Measurements from ENCODE around the gene PIGC.

PIGC gene

DNA sequence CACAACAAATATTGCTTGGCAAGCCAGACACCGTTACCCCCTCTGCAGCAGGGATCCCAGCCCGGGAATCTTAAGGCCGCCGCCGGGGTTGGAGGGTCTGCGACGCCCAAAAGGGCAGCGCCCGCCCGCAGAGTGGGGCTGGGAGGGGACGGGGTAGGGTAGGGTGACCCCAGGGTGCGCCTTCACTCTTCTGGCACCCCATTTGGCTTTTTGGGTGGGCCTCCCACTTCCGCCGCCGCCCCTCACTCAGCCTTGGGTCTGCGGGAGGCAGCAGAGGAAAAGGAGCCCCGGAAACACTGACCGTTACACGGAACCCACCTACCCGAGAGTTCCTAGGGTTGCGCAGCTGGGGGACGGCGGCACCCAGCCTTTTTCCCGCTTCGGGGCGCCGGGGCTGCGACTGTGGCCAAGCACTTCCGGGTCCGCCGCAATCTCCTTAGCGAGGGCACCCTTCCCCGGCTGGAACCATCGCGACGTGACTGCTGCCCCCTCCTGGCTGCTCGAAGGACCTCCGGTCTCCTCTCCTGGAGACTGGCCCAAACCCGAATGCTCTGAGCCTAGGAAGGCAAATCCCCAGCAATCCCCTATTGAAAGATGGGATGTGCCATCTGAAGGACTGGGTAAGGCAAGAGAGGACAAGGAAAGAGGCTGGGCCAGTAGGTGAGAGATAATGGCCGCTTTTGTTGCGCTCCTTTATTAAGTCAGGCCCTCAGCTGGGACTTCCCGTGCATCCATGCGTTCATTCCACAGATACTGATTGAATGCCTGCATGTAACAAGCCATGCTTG, at the start of gene PIGC:
PIGC (minus strand) TSS at position 404 of the 788 bp plus-strand sequence. CDS start 1,447 bp downstream, outside the sequence.
- peak; percentile 89 for DNase-seq

DNA sequence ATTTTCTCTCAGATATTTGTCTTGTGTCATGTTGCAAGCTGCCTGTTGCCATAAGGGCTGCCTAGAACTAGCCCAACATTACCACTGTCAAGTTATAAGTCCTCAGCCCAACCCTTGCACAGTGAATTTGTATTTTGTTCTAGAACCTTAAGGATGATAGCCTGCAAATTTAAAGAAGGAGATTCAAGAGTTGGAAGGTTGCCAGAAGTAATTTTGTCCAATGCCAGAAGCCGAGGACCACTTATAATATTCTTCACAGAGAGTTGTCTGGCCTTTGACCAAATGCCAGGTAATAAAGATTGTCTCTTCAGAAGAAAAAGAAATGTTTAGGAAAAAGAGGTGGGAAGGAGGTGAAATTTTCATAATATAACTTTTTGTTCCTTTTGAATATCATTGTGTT, 48.6 kb upstream of the PIGC start:
- no peak for DNase-seq

DNA sequence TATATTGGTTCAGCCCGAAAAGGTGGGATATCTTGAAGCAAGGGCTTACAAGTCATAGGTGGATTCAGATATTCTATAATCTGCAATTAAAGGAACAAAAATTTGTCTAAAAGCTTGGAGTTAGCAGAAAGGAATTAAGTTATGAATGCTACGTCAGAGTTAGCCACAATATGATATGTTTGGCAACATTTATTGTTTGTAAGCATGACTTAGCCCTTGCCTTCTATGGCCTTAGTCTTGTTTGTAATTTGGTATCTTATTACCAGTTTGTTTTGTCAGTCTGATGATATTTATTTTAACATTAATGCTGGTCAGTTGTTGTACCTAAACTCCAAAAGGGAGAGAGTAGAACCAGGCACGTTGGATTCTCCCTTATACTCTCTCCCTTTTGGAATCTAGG, 46.0 kb upstream of the PIGC start:
- DNase-seq = no peak

DNA sequence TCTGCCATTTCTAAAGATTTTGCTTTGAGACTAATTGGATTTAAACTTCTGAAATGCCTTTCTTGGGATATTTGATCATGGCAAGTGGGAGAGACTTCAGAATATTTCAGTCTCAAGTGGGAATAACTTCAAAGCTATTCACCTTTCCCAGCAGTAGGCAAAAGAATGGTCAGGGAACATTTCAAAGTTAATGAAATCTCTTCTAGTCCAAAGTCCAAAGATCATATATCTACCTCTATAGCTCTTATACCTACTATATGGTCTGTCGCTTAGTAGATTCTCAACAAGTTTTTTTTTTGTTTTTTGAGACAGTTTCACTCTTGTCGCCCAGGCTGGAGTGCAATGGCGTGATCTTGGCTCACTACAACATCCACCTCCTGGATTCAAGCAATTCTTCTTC, 44.5 kb upstream of the PIGC start:
- no peak for DNase-seq

DNA sequence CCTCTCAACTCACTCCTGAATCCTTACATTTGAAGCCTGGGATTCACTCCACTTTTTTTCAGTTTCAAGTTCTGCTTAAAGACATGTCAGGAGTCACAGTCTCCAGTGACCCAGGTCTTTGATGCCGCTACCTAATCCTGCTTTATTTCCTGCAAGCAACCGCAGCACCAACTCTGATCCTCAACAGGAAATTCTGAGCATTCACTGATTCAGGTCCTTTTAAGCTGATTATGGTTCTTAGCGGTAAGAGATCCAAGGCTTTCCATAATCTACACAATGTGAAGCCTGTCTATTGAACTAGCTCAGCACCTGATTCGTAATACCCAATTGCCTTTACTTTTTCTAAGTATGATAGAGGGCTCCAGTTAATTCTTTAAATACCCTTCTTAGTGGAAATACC, 43.7 kb upstream of the PIGC start:
- DNase-seq = no peak

DNA sequence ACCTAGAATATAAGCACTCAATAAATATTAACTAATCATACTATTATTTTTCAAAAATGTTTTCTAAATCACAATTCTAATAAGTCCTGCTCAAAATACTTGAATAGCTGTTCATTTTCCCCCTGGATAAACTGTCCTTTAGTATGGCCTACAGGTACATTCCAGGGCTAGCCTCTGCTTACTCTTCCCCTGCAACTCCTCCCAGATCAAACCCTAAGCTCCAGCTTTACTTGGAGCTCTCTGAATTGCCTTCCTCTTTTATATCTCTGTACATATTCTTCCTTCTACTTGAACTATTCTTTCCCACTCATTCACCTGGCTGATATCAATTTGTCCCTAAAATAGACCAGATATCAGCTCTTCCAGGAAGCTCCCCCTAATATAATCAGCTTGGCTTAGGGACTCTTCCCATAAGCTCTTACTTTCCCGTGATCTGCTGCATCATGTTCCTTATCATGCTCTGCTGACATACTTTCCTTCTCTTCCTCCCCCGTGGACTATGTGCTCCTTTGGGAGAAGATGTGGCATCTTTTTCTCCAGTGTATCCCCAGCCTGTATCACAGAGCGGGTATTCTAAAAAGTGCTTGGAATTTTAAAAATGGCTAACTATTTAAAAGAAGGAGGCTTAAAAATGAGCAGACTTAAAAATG, 43.1 kb upstream of the PIGC start:
- no peak for DNase-seq

DNA sequence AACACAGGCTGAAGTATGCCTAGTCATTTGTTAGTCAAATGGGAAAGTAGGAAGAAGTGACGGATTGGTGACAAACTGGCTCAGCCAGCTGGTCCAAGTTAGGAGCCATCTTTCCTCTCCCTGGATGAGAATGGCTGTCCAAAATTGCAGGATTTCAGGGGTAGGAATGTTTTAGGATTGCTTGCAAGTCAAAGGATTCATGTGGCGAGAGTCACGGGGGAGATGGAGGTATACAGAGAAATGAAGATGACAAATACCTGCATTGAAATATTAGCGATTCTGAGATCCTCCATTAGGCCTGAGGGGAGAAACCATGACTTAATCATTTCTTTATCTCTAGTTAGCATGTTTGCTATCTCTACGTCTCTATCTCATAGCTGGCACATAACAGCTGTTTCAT, 41.8 kb upstream of the PIGC start:
- DNase-seq = no peak

DNA sequence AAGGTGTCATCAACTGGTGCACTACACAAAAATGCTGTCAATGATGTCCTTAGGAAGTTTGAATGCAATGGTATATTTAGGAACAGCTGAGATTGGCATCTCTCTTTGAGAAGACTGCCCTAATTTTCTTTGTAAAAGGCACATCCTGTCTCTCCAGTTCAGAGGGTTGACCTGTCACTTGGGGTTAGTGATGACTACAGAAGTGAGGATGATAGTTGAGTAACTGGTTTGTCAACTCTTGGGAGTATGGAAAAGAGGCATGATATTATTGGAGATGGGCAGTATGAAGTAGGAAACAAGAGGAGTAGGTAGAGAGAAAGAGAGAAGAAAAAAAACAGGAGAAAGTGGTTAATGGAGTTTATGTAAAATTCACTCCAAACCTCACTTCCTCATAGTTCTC, 40.4 kb upstream of the PIGC start:
- no peak for DNase-seq

DNA sequence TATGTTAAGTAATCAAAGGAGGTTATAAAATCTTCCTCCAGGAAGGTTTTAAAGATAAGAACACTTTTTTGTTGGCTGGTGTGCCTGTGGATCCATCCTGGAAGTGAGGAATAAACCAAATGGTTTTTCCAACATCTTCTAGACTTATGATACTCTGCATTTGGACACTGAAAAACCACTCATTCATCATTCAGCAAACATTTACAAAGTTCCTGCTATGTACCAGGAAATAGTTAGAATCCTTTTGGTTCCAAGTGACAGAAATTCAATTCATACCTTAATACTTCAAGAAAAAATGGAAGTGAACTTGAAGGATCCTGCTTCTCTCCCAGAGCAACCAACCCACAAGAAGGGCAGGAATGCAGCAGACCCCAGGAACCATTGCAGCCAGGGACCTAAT, 39.6 kb upstream of the PIGC start:
- no peak for DNase-seq

DNA sequence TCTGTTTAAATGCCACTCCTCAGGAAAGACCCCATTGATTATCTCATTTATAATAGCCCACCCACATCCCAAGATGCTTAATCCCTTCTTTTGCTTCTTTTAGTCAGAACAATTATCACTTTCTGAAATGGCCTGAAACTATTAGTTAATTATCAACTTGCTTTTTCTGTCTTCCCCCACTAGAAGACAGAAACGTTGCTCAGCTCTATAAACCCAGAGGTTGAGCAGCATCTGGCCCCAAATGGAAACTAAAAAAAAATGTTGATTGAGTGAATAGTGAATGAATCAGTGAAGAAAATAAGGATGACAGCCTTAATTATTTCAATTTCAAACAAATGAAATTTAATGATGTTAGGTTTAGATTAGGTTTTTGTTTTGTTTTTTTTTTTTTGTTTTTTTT, 38.2 kb upstream of the PIGC start:
- no peak for DNase-seq

DNA sequence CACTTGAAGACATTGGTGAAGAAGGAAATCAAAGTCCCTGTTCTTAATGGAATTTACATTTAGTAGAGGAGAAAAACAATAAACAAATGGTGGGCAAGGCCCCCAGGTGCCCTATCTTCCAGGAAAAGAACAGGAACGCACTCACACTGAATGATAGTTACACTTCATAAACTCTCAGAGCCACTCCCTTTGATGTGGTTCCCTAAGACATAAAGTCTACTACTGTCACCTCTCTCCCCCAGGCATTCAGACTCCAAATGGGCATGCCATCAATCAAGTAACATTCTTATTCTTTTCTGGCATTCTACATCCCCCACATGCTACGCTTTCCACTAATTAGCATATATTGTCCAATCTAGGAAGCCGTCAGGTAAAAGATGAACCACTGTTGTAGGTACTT, 36.6 kb upstream of the PIGC start:
- no peak for DNase-seq

DNA sequence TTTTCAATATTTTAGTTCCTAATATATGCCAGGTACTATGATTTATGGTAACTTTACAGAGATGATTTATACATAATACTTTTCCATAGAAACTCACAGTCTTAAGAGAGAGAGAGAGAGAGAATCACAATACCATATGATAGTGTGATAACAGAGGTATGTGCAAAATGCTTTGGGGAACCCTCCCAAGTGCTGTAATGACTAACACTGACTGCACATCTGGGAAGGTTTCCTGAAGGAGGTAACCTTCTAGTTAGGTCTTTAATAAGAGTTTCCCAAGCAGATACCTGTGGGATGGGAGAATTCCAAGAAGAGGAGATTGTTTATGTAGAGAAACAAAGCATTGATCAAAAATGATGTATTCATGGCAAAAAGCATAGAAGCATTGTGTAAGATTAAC, 34.6 kb upstream of the PIGC start:
- no peak for DNase-seq

DNA sequence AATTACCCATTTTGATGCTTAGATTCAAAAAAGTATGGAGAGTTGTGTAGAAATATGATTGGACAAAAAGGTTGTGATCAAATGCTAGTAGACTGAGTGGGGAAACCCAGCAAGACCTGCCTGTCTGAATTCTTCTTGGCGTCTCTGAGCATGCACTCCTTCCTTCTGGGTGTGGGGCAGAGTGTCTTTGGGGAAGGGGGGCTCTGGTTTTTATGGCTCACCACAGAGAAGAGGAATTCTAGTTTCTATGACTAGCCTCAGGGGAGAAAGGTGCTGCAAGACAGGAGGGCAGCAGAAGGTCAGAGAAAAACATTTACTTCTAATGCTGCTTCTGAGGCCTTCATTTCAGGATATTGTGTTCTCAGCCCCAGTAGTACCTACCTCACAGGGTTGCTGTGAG, 33.9 kb upstream of the PIGC start:
- DNase-seq = no peak

DNA sequence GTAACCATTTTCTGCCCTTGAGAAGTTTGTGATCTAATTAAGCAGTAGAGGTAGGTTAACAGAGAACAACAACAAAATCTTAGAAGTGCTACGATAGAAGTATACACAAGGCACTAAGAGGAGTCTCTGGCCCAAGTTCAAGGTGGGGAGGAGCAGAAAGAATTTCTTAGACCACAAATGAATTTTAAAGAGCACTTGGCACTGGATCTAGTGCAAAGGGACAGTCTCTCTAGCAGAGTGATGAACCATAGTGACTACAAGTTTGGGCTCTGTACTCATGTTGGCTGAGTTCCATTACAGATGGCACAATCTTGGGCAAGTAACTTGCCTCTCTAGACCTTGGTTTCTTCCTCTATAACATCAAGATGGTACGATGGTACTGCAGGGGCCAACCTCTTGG, 33.3 kb upstream of the PIGC start:
- DNase-seq = no peak

DNA sequence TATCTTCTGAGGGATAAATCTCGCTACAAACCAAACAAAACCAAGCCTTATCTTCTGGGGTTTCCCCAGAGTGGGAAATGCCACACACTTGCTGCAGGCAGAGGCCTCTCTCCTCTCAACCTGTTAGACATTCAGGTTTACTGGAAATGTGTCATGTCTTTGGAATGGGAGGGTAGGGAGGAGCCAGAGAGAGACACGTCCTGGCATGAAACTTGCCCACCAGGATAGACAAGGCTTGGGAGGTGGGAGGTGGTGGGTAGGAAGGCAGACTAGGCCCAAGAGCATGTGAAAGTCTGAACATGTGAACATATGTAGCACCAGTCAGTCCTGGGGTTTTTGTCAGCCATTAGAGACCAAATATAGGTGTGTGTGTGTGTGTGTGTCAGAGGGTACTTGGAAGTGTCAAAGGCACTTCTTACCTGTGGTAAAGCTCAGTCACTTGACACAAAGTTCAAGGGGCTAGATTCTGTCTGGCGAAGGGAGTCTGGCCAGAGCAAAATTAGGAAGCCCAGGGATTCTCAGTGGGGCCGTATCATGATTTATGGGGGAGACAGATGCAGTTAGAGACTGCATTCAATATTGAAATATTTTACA, 32.4 kb upstream of the PIGC start:
- DNase-seq = no peak

DNA sequence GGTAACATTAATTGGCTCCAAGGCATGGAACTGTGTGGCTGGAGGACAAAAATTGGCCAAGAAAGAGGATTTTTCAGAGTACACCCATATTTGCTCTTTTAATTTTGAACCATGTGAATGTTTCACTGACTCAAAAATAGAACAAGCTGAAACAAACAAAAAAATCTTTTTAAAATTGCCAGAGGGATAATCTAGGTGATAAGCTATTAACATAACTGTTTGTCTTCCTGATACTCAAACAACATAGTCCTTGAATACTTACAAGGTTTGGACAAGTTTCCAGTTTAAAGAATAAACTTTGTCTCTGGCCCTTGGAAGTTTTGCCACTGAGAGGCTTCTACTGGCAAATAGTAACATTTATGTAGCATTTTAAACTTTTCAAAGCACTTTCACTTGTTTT, 30.0 kb upstream of the PIGC start:
- DNase-seq = no peak

DNA sequence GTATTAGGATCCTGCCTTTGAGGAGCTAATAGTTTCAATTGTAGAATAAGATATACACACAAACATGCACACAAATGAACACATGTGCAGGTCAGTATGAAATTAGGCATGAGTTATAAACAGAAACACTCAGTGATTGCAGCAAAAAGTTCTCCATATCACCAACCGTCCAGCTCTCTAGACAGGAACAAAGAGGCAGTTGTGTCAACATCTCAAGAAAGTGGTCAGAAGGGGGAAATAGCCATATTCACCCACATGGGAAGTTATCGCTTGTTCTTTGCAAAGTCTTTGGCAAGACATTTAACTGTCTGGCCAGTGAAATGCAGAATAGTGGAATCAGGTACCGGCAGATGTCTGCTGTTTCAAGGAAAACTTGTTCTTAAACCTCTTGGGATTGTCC, 29.4 kb upstream of the PIGC start:
- DNase-seq = no peak

DNA sequence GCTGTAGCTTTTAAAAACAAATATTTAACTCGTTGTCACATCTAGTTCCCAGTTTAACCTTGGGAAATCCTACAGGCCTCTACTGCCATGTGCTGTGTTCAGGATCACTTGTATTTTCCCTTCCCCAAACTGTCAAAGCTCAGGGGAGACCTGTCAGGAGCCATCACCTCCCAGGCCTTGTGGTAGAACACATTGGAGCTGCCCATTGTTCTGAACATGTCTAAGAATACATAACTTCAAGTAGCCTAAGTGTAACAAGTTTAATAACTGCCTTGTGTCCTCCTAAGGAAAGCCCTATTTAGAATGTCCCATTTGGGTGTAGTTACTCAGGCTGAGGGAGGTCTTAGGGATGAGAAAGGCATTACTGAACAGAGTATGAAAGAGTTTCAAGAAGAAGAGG, 28.6 kb upstream of the PIGC start:
- no peak for DNase-seq

DNA sequence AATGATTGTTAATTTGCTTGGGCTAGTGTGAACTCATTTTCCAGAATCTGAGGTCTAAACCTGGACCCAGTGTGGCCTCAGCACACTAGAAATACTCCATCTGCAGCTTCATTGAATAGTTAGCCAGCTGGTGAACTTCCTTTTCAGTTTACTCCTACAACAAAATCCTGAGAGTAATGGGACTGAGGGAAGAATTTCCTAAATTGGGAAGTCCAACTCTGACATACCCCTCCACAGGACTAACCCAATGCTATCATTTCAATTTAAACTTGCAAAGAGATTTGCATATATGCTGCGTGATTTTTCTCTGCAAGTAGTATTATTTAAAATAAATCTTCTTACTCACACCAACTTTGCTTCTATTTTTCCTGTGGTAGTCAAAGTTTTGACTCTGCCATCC, 27.8 kb upstream of the PIGC start:
- DNase-seq = no peak

DNA sequence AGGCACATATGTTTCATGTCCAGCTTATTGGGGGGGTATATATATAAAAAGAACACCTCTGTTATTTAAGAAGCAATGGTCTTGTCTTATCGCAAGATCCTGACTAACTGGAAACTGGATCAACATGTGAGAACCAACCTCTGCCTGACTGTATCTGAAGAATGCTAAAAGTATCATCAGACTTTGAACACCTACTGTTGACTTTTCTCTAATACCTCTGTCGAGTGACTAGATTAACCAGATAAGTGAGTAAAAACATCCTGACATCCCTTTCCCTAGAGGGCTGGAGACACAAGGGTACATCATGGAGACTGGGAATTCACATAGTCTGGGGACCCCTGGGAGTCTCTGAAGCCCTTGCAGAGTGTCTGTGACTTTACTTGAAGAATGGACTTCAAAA, 26.3 kb upstream of the PIGC start:
- DNase-seq = no peak

DNA sequence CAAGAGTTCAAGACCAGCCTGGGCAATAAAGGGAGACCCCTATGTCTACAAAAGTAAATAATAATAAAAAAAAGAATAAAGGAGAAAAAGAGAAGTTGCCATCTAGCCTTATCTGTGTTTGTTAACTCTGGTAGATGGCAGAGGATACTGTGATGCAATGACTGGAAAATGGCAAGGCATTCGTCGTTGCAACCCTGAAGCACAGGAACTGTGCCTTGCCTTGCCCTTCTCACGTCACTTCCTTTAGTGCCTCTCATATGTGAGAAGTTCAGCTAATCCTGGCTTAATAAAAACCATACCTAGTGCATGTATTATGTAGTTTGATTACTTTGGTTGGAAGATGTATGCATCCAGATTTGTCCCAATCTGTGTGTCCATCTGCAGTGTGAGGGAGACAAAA, 25.8 kb upstream of the PIGC start:
- DNase-seq = no peak

DNA sequence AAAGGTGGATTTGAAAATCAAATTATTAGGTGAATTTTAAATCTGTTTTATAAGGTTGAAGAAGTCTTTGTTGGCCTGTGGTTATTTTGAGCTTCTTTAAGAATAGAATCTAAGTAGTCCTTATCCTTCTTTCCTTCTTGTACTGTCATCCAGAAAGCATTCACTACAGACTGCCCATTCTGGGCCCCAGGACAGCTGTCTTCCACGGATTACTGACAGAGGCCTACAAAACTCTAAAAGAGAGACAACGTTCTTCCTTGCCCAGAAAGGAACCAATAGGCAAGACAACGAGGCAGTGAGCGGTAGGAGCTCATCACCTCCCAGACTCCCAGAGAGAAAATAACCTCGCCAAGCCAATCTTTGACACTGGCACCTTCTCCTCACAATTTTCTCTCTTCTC, 24.4 kb upstream of the PIGC start:
- no peak for DNase-seq

DNA sequence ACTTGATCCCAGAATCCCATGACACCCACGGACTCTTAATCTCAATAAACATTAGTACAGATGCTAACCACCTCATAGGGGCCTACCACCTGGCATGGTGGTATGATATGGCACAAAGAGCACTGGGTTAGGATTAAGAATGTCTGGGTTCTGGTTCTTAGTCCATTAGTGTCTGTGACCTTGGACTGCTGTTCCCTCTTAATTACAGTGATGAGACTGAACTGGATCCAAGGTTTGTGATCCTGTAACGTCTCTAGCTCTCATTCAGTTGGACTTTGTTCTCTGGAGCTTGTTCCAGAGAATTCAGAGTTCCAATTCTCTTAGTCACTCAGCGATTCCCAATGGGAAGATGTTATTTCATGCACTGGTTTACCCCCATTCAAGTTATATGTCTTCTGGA, 23.6 kb upstream of the PIGC start:
- no peak for DNase-seq

DNA sequence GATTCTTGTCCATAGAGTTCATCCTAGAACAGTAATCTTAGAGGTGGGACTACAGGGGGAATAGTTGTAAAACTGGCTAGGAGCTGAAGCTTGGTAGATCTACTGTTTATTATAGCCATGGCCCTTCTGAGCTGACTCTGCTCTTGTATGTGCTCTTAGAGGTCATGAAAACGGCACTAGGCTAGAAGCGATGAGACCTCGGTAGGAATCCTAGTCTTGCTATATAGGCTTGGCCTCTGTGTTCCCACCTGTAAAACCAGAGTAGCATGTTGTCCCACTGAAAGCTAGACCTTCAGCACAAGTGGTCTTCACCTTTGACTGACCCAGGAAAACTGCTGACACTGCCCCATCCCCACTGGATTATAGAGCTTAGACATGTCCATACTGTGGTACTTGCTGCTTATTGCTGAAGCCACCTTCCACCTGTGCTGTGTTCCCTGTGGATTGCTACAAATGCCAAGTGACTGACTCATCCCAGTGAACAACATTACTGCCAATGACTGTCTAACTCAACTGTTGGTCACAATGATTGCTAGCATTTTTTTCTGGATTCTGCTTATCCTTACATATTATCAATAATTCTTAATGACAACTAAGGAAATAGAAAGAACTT, 23.0 kb upstream of the PIGC start:
- no peak for DNase-seq
